GM23338 (cell line): Measurements from ENCODE around the gene MPPED2. TPM values are rescaled to one million over a fixed set of nuclear protein-coding genes. Genes with fewer than 3 reads are reported as not detected.
A peak's percentile ranks its signal among the peaks of the same experiment; 100 is the strongest.

Source experiments
- ATAC-seq: fragments of 200-7000 bp; cut with Tn5 transposase; 3 replicates; pipeline ENCODE4 v1.9.1; 2020
- DNase-seq: peaks from one replicate; pipeline ENCODE4 v3.0.0-alpha.2; 2015; ENCODE audit warnings: low spot score
- H2AFZ ChIP-seq: fragments of 200-600 bp; sonication (generic); 2 replicates; pipeline ENCODE4 v1.8.0; 2016; ENCODE audit warnings: antibody characterized with exemption, mild to moderate bottlenecking, moderate library complexity
- H3F3A ChIP-seq: fragments of 200-600 bp; sonication (generic); replicated peaks from 2 replicates; pipeline ENCODE4 v1.8.0; 2017; ENCODE audit warnings: antibody characterized with exemption, mixed run types, low read depth
- H3K27ac ChIP-seq: fragments of 200-600 bp; sonication (generic); 2 replicates; pipeline ENCODE4 v1.6.1; 2016; ENCODE audit warnings: low read depth
- H3K27me3 ChIP-seq: fragments of 200-600 bp; sonication (generic); 2 replicates; pipeline ENCODE4 v1.8.0; 2016; ENCODE audit warnings: mild to moderate bottlenecking, mixed run types, moderate library complexity; ENCODE audit not compliant: insufficient read depth
- H3K36me3 ChIP-seq: fragments of 200-600 bp; sonication (generic); 2 replicates; pipeline ENCODE4 v1.8.0; 2016; ENCODE audit warnings: mild to moderate bottlenecking; ENCODE audit not compliant: insufficient read depth
- H3K4me1 ChIP-seq: fragments of 200-600 bp; sonication (generic); 2 replicates; pipeline ENCODE4 v1.8.0; 2016; ENCODE audit warnings: mild to moderate bottlenecking, moderate library complexity; ENCODE audit not compliant: insufficient read depth
- H3K4me2 ChIP-seq: fragments of 200-600 bp; sonication (generic); 2 replicates; pipeline ENCODE4 v1.7.1; 2017; ENCODE audit warnings: mixed run types
- H3K4me3 ChIP-seq: fragments of 200-600 bp; sonication (generic); 2 replicates; pipeline ENCODE4 v1.6.1; 2016; ENCODE audit warnings: mixed run types
- H3K79me2 ChIP-seq: fragments of 200-600 bp; sonication (generic); replicated peaks from 2 replicates; pipeline ENCODE4 v1.8.0; 2017; ENCODE audit warnings: mild to moderate bottlenecking; ENCODE audit not compliant: insufficient read depth
- H3K9me2 ChIP-seq: fragments of 200-600 bp; sonication (generic); 2 replicates; pipeline ENCODE4 v1.8.0; 2017; ENCODE audit not compliant: insufficient read depth
- H4K20me1 ChIP-seq: fragments of 200-600 bp; sonication (generic); replicated peaks from 2 replicates; pipeline ENCODE4 v1.8.0; 2017; ENCODE audit warnings: mild to moderate bottlenecking; ENCODE audit not compliant: insufficient read depth
- H3K27ac Mint-ChIP-seq: 2 replicates; pipeline ENCODE4 v1.8.0; 2020; ENCODE audit warnings: inconsistent platforms, mild to moderate bottlenecking, moderate library complexity, mixed read lengths
- H3K27me3 Mint-ChIP-seq: 3 replicates; pipeline ENCODE4 v1.8.0; 2022; ENCODE audit warnings: low read depth, mild to moderate bottlenecking, moderate library complexity, mixed read lengths, inconsistent platforms; ENCODE audit not compliant: insufficient read depth, poor library complexity
- H3K36me3 Mint-ChIP-seq: 3 replicates; pipeline ENCODE4 v1.8.0; 2021; ENCODE audit warnings: low read depth, mild to moderate bottlenecking, inconsistent platforms, moderate library complexity, mixed read lengths
- H3K4me1 Mint-ChIP-seq: 3 replicates; pipeline ENCODE4 v1.8.0; 2020; ENCODE audit warnings: mild to moderate bottlenecking, inconsistent platforms, mixed read lengths
- H3K4me3 Mint-ChIP-seq: 3 replicates; pipeline ENCODE4 v1.8.0; 2021; ENCODE audit warnings: moderate library complexity, mild to moderate bottlenecking, inconsistent platforms, mixed read lengths
- H3K9me3 Mint-ChIP-seq: 3 replicates; pipeline ENCODE4 v1.8.0; 2020; ENCODE audit warnings: moderate library complexity, mild to moderate bottlenecking, inconsistent platforms, mixed read lengths
- ETS1 ChIP-seq: IDR thresholded peaks from 2 replicates; pipeline ENCODE4 v1.6.1; 2016; ENCODE audit warnings: antibody characterized with exemption
- EZH2 ChIP-seq: fragments of 200-600 bp; sonication (generic); IDR thresholded peaks from one replicate; pipeline ENCODE4 v1.8.0; 2017; ENCODE audit warnings: antibody characterized with exemption, mild to moderate bottlenecking, low read depth; ENCODE audit not compliant: unreplicated experiment
- NANOG ChIP-seq: IDR thresholded peaks from 2 replicates; pipeline ENCODE4 v1.6.1; 2016; ENCODE audit warnings: antibody characterized with exemption, borderline replicate concordance
- ZNF331 ChIP-seq: fragments of 250-450 bp; sonication (Bioruptor Pico); IDR thresholded peaks from 2 replicates; pipeline ENCODE4 v1.5.0; 2020; ENCODE audit warnings: low read depth, mild to moderate bottlenecking, moderate library complexity
- ZNF462 ChIP-seq: fragments of 250-450 bp; sonication (Bioruptor Pico); IDR thresholded peaks from 2 replicates; pipeline ENCODE4 v1.5.0; 2020; ENCODE audit warnings: mild to moderate bottlenecking, moderate library complexity
- polyA plus RNA-seq: library from polyadenylated mRNA; unstranded; fragments of >200 nt; fragmentation: Nextera tagmentation; extraction: Ambion mirVana; gene quantifications from 2 replicates; pipeline ENCODE4 v1.2.1, GENCODE V29; 2016
- total RNA-seq: library from RNA; depleted of rRNA; stranded (reverse); fragments of >200 nt; shearing (Covaris generic); gene quantifications from 2 replicates; pipeline ENCODE4 v1.2.3, GENCODE V29; 2014

The MPPED2 gene
- total and polyA plus RNA-seq, 2 experiments from 2014 or later, result 4.4 to 6.8 TPM

- TF ChIP-seq EZH2 (no peak), ZNF331 (CRISPR knock-in tag) (no peak), ZNF462 (CRISPR knock-in tag) (peak; percentile 96), NANOG (peak; percentile 47; the same call in 1 of the 2 replicates)
- H2AFZ ChIP-seq, result no peak overlapping the region
- H3K36me3 Mint-ChIP-seq, result no peaks in the 10 kb centered on the region
- H3K4me3 ChIP-seq, result 0 out of 2 replicates have a peak overlapping the region, but pooled peaks have one; percentile 4
- no peaks in the 10 kb centered on the region; the same call in 1 of the 2 replicates for H3K9me2 ChIP-seq
- no peaks in the 10 kb centered on the region for H3K9me3 Mint-ChIP-seq
- ATAC-seq, result peak; percentile 80
- H3K4me1 ChIP-seq, result peaks cover 67% of the 10 kb centered on the region
- H3K4me1 Mint-ChIP-seq, result peaks cover 65% of the 10 kb centered on the region
- peaks cover 10% of the 10 kb centered on the region for H3K27me3 Mint-ChIP-seq
- no peaks in the 10 kb centered on the region for H3K36me3 ChIP-seq
- peak; percentile 59 for DNase-seq
- H3F3A ChIP-seq, result peaks cover 17% of the 10 kb centered on the region
- no peak overlapping the region for H3K27ac Mint-ChIP-seq
- H3K4me2 ChIP-seq, result peak overlapping the region; percentile 64
- H4K20me1 ChIP-seq, result no peaks in the 10 kb centered on the region
- no peak overlapping the region for H3K27ac ChIP-seq
- no peaks in the 10 kb centered on the region for H3K27me3 ChIP-seq
- H3K4me3 Mint-ChIP-seq, result peak overlapping the region; percentile 12; the same call in 2 of the 3 replicates
- no peaks in the 10 kb centered on the region for H3K79me2 ChIP-seq
Measured at GRCh38 chr11:30453705-30454104, 132.4 kb downstream of the MPPED2 start.

GRCh38 chr11:30452842-30453241 lies 133.3 kb downstream of the MPPED2 start:
- peaks cover 10% of the 10 kb centered on the region for H3K27me3 Mint-ChIP-seq
- DNase-seq (no peak), ATAC-seq (no peak)
- Histone ChIP-seq H3K9me2 (no peaks in the 10 kb centered on the region; the same call in 1 of the 2 replicates), H4K20me1 (no peaks in the 10 kb centered on the region), H3K4me3 (no peak overlapping the region), H3K27me3 (no peaks in the 10 kb centered on the region), H3K4me2 (peak overlapping the region; percentile 64), H3K36me3 (no peaks in the 10 kb centered on the region), H2AFZ (no peak overlapping the region), H3F3A (peaks cover 17% of the 10 kb centered on the region), H3K4me1 (peaks cover 60% of the 10 kb centered on the region), H3K27ac (no peak overlapping the region), H3K79me2 (no peaks in the 10 kb centered on the region)
- H3K27ac Mint-ChIP-seq, result no peak overlapping the region
- TF ChIP-seq ETS1, result no peak
- peaks cover 57% of the 10 kb centered on the region for H3K4me1 Mint-ChIP-seq
- no peaks in the 10 kb centered on the region for H3K9me3 Mint-ChIP-seq
- H3K4me3 Mint-ChIP-seq, result no peak overlapping the region
- H3K36me3 Mint-ChIP-seq, result no peaks in the 10 kb centered on the region
